K562 (cell line): Measurements from ENCODE around the gene MCCD1. TPM values are rescaled to one million over a fixed set of nuclear protein-coding genes. Genes with fewer than 3 reads are reported as not detected.

Experiments
- CBX2 ChIP-seq: fragments of 200-600 bp; sonication (generic); IDR thresholded peaks from one replicate; pipeline ENCODE4 v1.6.1; 2012; ENCODE audit warnings: mild to moderate bottlenecking, low read length, inconsistent platforms; ENCODE audit not compliant: insufficient read depth, poor library complexity, severe bottlenecking
- CCAR2 ChIP-seq: fragments of 200-400 bp; formaldehyde crosslinking; IDR thresholded peaks from 2 replicates; pipeline ENCODE4 v1.6.1; 2017; ENCODE audit warnings: mild to moderate bottlenecking, low read depth, low read length
- CCNT2 ChIP-seq: IDR thresholded peaks from 2 replicates; pipeline ENCODE4 v1.6.1; 2011; ENCODE audit warnings: borderline replicate concordance, low read depth, mild to moderate bottlenecking, moderate library complexity, mixed read lengths, low read length; ENCODE audit not compliant: insufficient read length; ENCODE audit errors: extremely low read depth
- CSDE1 ChIP-seq, 2 experiments: fragments of 450-650 bp; IDR thresholded peaks; 2 replicates each; pipeline ENCODE4 v1.6.1; 2016; ENCODE audit warnings: mild to moderate bottlenecking in 1 of 2
- CXXC5 ChIP-seq: fragments of 250-450 bp; sonication (Bioruptor Pico); IDR thresholded peaks from 2 replicates; pipeline ENCODE4 v1.8.0; 2022; ENCODE audit warnings: inconsistent platforms, mild to moderate bottlenecking, moderate library complexity
- FOXJ2 ChIP-seq: fragments of 200-800 bp; sonication (Bioruptor generic); IDR thresholded peaks from 2 replicates; pipeline ENCODE4 v1.6.1; 2016; ENCODE audit warnings: missing genetic modification characterization, missing compliant biosample characterization
- FUS ChIP-seq: fragments of 200-400 bp; formaldehyde crosslinking; optimal IDR thresholded peaks from 2 replicates; pipeline ENCODE3; 2017; ENCODE audit warnings: low read depth, low read length
- HMG20B ChIP-seq: fragments of 250-450 bp; sonication (Bioruptor Pico); IDR thresholded peaks from 2 replicates; pipeline ENCODE4 v1.5.0; 2021; ENCODE audit warnings: mild to moderate bottlenecking
- NCOA4 ChIP-seq: fragments of 450-650 bp; IDR thresholded peaks from 2 replicates; pipeline ENCODE4 v1.6.1; 2018; ENCODE audit warnings: mild to moderate bottlenecking; ENCODE audit not compliant: partially characterized antibody
- PHF20 ChIP-seq: fragments of 450-650 bp; IDR thresholded peaks from 2 replicates; pipeline ENCODE4 v1.6.1; 2018; ENCODE audit not compliant: partially characterized antibody
- SAFB ChIP-seq: fragments of 200-400 bp; formaldehyde crosslinking; IDR thresholded peaks from 2 replicates; pipeline ENCODE4 v1.6.1; 2017; ENCODE audit warnings: low read depth, low read length, borderline replicate concordance
- SMAD3 ChIP-seq: fragments of 450-650 bp; formaldehyde crosslinking; conservative IDR thresholded peaks from 2 replicates; pipeline ENCODE4 v1.4.0; 2020; ENCODE audit warnings: mild to moderate bottlenecking
- SMARCA5 ChIP-seq: fragments of 450-650 bp; IDR thresholded peaks from 2 replicates; pipeline ENCODE4 v1.6.1; 2016
- SREBF2 ChIP-seq: sonication (generic); formaldehyde crosslinking; IDR thresholded peaks from 2 replicates; pipeline ENCODE4 v1.4.0; 2020; ENCODE audit warnings: mild to moderate bottlenecking, missing genetic modification reagents
- TCF7L2 ChIP-seq: fragments of 150-350 bp; IDR thresholded peaks from 2 replicates; pipeline ENCODE4 v1.6.1; 2016; ENCODE audit warnings: low read depth, mild to moderate bottlenecking, low read length, moderate library complexity
- TRIM24 ChIP-seq, 2 experiments: fragments of 450-650 bp; IDR thresholded peaks; 2 replicates each; pipeline ENCODE4 v1.6.1; 2016
- U2AF1 ChIP-seq: fragments of 200-400 bp; formaldehyde crosslinking; optimal IDR thresholded peaks from 2 replicates; pipeline ENCODE3; 2017; ENCODE audit warnings: mild to moderate bottlenecking, low read depth, low read length, moderate library complexity
- ZNF212 ChIP-seq: fragments of 450-650 bp; formaldehyde crosslinking; IDR thresholded peaks from 2 replicates; pipeline ENCODE4 v1.4.0; 2020; ENCODE audit warnings: mild to moderate bottlenecking
- polyA plus RNA-seq, 8 experiments: library from polyadenylated mRNA; depleted of rRNA in 4 of 8; stranded (reverse) in 5 of 8; unstranded in 3 of 8; fragments of >200 nt; fragmentation: Nextera tagmentation in 2 of 8; fragmentation: Illumina TruSeq in 1 of 8; extraction: Ambion mirVana in 2 of 8; extraction: Trizol in 1 of 8; gene quantifications; 2 replicates each; pipeline versions ENCODE4 v1.2.1 to v1.2.3, GENCODE V29; 2011 to 2014; ENCODE audit warnings: inconsistent platforms in 1 of 8, missing spikeins in 1 of 8
- total RNA-seq, 7 experiments: library from RNA; depleted of rRNA in 6 of 7; stranded (reverse); fragments of >200 nt in 6 of 7; fragmentation: Illumina TruSeq in 2 of 7; extraction: Trizol in 2 of 7; gene quantifications; 2 replicates each; pipeline versions ENCODE4 v1.2.1 to v1.2.3, GENCODE V29; 2011 to 2021; ENCODE audit warnings: low replicate concordance in 1 of 7
- TF ChIP-seq, protein P1 (sequence below): IDR thresholded peaks from 3 replicates; pipeline ENCODE4 v1.6.1; 2011; ENCODE audit warnings: borderline replicate concordance, mild to moderate bottlenecking; ENCODE audit not compliant: insufficient read length, insufficient read depth
- TF ChIP-seq, protein P2 (sequence below): fragments of 450-650 bp; formaldehyde crosslinking; IDR thresholded peaks from 2 replicates; pipeline ENCODE4 v1.4.0; 2020; ENCODE audit warnings: mild to moderate bottlenecking, moderate library complexity
- TF ChIP-seq, protein P3 (sequence below): fragments of 450-650 bp; conservative IDR thresholded peaks from 2 replicates; pipeline ENCODE4 v1.6.1; 2016; ENCODE audit warnings: missing genetic modification characterization, low read depth, mild to moderate bottlenecking, missing compliant biosample characterization, moderate library complexity
- TF ChIP-seq, protein P4 (sequence below): sonication (generic); formaldehyde crosslinking; IDR thresholded peaks from 2 replicates; pipeline ENCODE4 v1.8.0; 2022; ENCODE audit warnings: missing genetic modification reagents, mild to moderate bottlenecking, borderline replicate concordance
- TF ChIP-seq, protein P5 (sequence below): fragments of 250-450 bp; sonication (Bioruptor Pico); IDR thresholded peaks from 2 replicates; pipeline ENCODE4 v1.5.0; 2020; ENCODE audit warnings: mild to moderate bottlenecking

The MCCD1 gene
- total and polyA plus RNA-seq, 9 of the 15 experiments (the other 6 are each of a cell fraction or from before 2014, with no cell fraction given) = not detected

DNA sequence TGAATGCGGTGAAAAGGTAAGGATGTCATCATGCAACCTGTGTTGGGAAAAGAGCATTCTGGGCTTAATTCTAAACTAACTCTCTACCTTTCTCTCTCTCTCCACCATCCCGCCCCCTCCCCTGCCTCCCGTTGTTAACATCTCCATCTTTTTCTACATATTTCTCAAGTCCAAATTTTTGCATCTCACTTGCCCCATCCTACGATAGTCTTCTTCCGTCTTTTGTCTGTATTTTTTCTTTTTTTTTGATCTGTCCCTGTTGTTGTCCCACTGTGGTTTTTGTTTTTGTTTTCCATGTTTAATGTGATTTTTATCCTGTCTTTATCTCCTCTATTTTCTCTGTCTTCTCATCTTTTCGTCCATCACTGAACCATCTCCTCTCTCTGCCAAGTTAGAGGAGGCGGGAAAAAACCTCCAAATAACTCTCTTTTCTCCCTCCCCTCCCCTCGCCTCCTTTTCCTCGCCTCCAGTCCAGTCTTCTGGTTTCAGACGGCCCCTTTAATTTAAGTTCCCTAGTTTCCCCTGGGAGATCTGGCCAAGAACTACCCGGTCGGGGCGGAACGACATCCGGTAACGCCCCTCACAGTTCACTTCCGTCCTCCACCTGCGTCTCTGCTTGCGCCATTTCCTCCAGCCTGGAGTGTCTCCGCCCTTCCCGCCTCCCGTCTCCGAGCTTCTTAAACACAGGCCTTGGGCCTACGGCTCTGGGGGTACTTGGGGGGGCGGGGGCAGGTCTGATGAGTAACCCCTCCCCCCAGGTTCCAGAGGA lies 18.4 kb downstream of the MCCD1 start, which contains the start of gene NFKBIL1 (continued):
- TF ChIP-seq, protein P1, sequence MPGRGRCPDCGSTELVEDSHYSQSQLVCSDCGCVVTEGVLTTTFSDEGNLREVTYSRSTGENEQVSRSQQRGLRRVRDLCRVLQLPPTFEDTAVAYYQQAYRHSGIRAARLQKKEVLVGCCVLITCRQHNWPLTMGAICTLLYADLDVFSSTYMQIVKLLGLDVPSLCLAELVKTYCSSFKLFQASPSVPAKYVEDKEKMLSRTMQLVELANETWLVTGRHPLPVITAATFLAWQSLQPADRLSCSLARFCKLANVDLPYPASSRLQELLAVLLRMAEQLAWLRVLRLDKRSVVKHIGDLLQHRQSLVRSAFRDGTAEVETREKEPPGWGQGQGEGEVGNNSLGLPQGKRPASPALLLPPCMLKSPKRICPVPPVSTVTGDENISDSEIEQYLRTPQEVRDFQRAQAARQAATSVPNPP = no peak
- TF ChIP-seq CXXC5 (CRISPR knock-in tag) = peak; percentile 91
- TF ChIP-seq ZNF212 = no peak
- TF ChIP-seq PHF20 = peak; percentile 90
- TF ChIP-seq CCAR2 = no peak
- peak in 1 of 2 experiments; percentile 80; a peak in 3 of 4 replicates for TF ChIP-seq CSDE1 (IDR thresholded peaks at IDR 0.05)
- no peak for TF ChIP-seq HMG20B
- TF ChIP-seq SMARCA5 = peak; percentile 88
- TF ChIP-seq, protein P2, sequence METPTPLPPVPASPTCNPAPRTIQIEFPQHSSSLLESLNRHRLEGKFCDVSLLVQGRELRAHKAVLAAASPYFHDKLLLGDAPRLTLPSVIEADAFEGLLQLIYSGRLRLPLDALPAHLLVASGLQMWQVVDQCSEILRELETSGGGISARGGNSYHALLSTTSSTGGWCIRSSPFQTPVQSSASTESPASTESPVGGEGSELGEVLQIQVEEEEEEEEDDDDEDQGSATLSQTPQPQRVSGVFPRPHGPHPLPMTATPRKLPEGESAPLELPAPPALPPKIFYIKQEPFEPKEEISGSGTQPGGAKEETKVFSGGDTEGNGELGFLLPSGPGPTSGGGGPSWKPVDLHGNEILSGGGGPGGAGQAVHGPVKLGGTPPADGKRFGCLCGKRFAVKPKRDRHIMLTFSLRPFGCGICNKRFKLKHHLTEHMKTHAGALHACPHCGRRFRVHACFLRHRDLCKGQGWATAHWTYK (CRISPR knock-in tag) = no peak
- no peak; the same call in 1 of the 2 replicates for TF ChIP-seq FOXJ2 (tag)
- TF ChIP-seq, protein P3, sequence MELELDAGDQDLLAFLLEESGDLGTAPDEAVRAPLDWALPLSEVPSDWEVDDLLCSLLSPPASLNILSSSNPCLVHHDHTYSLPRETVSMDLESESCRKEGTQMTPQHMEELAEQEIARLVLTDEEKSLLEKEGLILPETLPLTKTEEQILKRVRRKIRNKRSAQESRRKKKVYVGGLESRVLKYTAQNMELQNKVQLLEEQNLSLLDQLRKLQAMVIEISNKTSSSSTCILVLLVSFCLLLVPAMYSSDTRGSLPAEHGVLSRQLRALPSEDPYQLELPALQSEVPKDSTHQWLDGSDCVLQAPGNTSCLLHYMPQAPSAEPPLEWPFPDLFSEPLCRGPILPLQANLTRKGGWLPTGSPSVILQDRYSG = no peak
- TF ChIP-seq SMAD3 = peak; percentile 61; the same call in 1 of the 2 replicates
- TF ChIP-seq CCNT2 = no peak
- no peak for TF ChIP-seq U2AF1
- peak in 1 of 2 experiments; percentile 99; a peak in 2 of 4 replicates for TF ChIP-seq TRIM24 (IDR thresholded peaks at IDR 0.05)
- peak; percentile 55 for TF ChIP-seq NCOA4
- TF ChIP-seq, protein P4, sequence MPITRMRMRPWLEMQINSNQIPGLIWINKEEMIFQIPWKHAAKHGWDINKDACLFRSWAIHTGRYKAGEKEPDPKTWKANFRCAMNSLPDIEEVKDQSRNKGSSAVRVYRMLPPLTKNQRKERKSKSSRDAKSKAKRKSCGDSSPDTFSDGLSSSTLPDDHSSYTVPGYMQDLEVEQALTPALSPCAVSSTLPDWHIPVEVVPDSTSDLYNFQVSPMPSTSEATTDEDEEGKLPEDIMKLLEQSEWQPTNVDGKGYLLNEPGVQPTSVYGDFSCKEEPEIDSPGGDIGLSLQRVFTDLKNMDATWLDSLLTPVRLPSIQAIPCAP (CRISPR knock-in tag) = no peak
- no peak for TF ChIP-seq SAFB
- TF ChIP-seq, protein P5, sequence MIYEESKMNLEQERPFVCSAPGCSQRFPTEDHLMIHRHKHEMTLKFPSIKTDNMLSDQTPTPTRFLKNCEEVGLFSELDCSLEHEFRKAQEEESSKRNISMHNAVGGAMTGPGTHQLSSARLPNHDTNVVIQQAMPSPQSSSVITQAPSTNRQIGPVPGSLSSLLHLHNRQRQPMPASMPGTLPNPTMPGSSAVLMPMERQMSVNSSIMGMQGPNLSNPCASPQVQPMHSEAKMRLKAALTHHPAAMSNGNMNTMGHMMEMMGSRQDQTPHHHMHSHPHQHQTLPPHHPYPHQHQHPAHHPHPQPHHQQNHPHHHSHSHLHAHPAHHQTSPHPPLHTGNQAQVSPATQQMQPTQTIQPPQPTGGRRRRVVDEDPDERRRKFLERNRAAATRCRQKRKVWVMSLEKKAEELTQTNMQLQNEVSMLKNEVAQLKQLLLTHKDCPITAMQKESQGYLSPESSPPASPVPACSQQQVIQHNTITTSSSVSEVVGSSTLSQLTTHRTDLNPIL = no peak
- no peak for TF ChIP-seq TCF7L2
- 0 out of 2 replicates have a peak, but pooled peaks have one; percentile 29 for TF ChIP-seq SREBF2 (CRISPR knock-in tag)
- no peak for TF ChIP-seq CBX2
- no peak for TF ChIP-seq FUS
